CD4-positive, alpha-beta T cell (primary cell): ENCODE data around the gene MEST. TPM values are rescaled to one million over a fixed set of nuclear protein-coding genes. Genes with fewer than 3 reads are reported as not detected.
A peak's percentile ranks its signal among the peaks of the same experiment; 100 is the strongest.

Experiments
- ATAC-seq: fragments of 200-7000 bp; cut with Tn5 transposase; one replicate; pipeline ENCODE4 v1.10.0; 2022; ENCODE audit warnings: mild to moderate bottlenecking; ENCODE audit not compliant: poor library complexity
- CTCF ChIA-PET: fragments of 350-600 bp; sonication (Branson Sonifier 250); formaldehyde crosslinking; loops from one replicate; lab custom pipeline; 2021; ENCODE audit warnings: antibody characterized with exemption, inconsistent platforms; lab: Charles Lee
- POLR2A ChIA-PET: fragments of 350-600 bp; sonication (Branson Sonifier 250); formaldehyde crosslinking; loops from one replicate; lab custom pipeline; 2021; ENCODE audit warnings: antibody characterized with exemption, inconsistent platforms; lab: Charles Lee
- DNase-seq, 14 experiments: peaks; one replicate each; pipeline ENCODE4 v3.0.0-alpha.2; 2013 to 2020; ENCODE audit warnings: mixed read lengths in 2 of 14
- H3K27ac ChIP-seq, 2 donors: one replicate each; pipeline versions ENCODE4 v1.5.1 to v1.7.0; 2013; ENCODE audit warnings: low read length in 2 of 2, low read depth in 1 of 2, mild to moderate bottlenecking in 1 of 2
- H3K27me3 ChIP-seq, 2 experiments: 1 replicate in 1 of 2; 2 replicates in 1 of 2; pipeline versions ENCODE4 v1.6.1 to v1.7.0; 2013; ENCODE audit warnings: low read length in 2 of 2, control low read depth in 1 of 2, mild to moderate bottlenecking in 1 of 2, moderate library complexity in 1 of 2; ENCODE audit not compliant: insufficient read depth in 2 of 2, control insufficient read depth in 1 of 2
- H3K36me3 ChIP-seq: one replicate; pipeline ENCODE4 v1.6.1; 2013; ENCODE audit warnings: low read length, control low read depth; ENCODE audit not compliant: insufficient read depth
- H3K4me1 ChIP-seq: one replicate; pipeline ENCODE4 v1.6.1; 2013; ENCODE audit warnings: low read length, control low read depth; ENCODE audit not compliant: insufficient read depth
- H3K4me3 ChIP-seq: one replicate; pipeline ENCODE4 v1.5.1; 2013; ENCODE audit warnings: mild to moderate bottlenecking, low read length, moderate library complexity
- H3K9me3 ChIP-seq, 2 experiments: 1 replicate in 1 of 2; 2 replicates in 1 of 2; pipeline versions ENCODE4 v1.6.1 to v1.7.0; 2013; ENCODE audit warnings: low read length in 2 of 2, mild to moderate bottlenecking in 2 of 2, control low read depth in 1 of 2, moderate library complexity in 1 of 2; ENCODE audit not compliant: control insufficient read depth in 1 of 2, insufficient read depth in 1 of 2
- H3K27ac Mint-ChIP-seq: one replicate; pipeline ENCODE4 v1.8.0; 2020; ENCODE audit warnings: mixed read lengths
- H3K27me3 Mint-ChIP-seq: one replicate; pipeline ENCODE4 v1.8.0; 2021; ENCODE audit warnings: mixed read lengths
- H3K36me3 Mint-ChIP-seq: one replicate; pipeline ENCODE4 v1.8.0; 2021; ENCODE audit warnings: low read depth, mixed read lengths
- H3K4me1 Mint-ChIP-seq: one replicate; pipeline ENCODE4 v1.8.0; 2021; ENCODE audit warnings: low read depth, mixed read lengths
- H3K4me3 Mint-ChIP-seq: one replicate; pipeline ENCODE4 v1.8.0; 2020; ENCODE audit warnings: mild to moderate bottlenecking, mixed read lengths
- H3K9me3 Mint-ChIP-seq: one replicate; pipeline ENCODE4 v1.8.0; 2020; ENCODE audit warnings: mixed read lengths
- CTCF ChIP-seq: fragments of 200-600 bp; IDR thresholded peaks from one replicate; pipeline ENCODE4 v1.8.0; 2022; ENCODE audit warnings: antibody characterized with exemption, mild to moderate bottlenecking
- intact Hi-C, 2 experiments: fragments of 100-400 bp; cut with DNase I in 1 of 2; cut with micrococcal nuclease in 1 of 2; formaldehyde crosslinking; loops; one replicate each; pipeline versions ENCODE4 v1.15.1 to v1.9.0; 2023 to 2025; cut with DNase I, micrococcal nuclease
- total RNA-seq, 174 experiments: library from RNA in 2 of 174; stranded (reverse) in 2 of 174; gene quantifications; one replicate each; pipeline ENCODE4 v1.2.3 and lab custom pipeline; 2021 to 2026

The MEST gene
- total RNA-seq, 2 experiments from 2014 or later = 2.7 to 2.9 TPM

GRCh38 chr7:130452951-130453350 is 38.9 kb upstream of the MEST start:
- DNase-seq = no peak
- Histone ChIP-seq H3K27me3 (no peaks in the 10 kb centered on the region), H3K4me3 (no peak overlapping the region), H3K27ac (no peak overlapping the region), H3K4me1 (no peaks in the 10 kb centered on the region), H3K9me3 (no peaks in the 10 kb centered on the region), H3K36me3 (no peaks in the 10 kb centered on the region)
- peaks cover 6% of the 10 kb centered on the region for H3K9me3 Mint-ChIP-seq
- no peak overlapping the region for H3K4me3 Mint-ChIP-seq
- H3K36me3 Mint-ChIP-seq = no peaks in the 10 kb centered on the region
- intact Hi-C loops = loop anchor here in 1 of 2 experiments (5.0 kb wide), 1 partner anchor 381 kb away; the partner anchor contains the start of gene KLHDC10
- H3K27ac Mint-ChIP-seq = no peak overlapping the region
- H3K4me1 Mint-ChIP-seq = peaks cover under 1% of the 10 kb centered on the region
- ChIA-PET POLR2A (no interaction called here), CTCF (no interaction called here)
- no peak for ATAC-seq
- TF ChIP-seq CTCF = no peak
- no peaks in the 10 kb centered on the region for H3K27me3 Mint-ChIP-seq

GRCh38 chr7:130454959-130455358 is 36.9 kb upstream of the MEST start:
- no peaks in the 10 kb centered on the region for H3K4me1 ChIP-seq
- Mint-ChIP-seq H3K4me3 (no peak overlapping the region), H3K9me3 (peaks cover 5% of the 10 kb centered on the region), H3K36me3 (peaks cover 6% of the 10 kb centered on the region), H3K4me1 (peaks cover 10% of the 10 kb centered on the region), H3K27me3 (no peaks in the 10 kb centered on the region), H3K27ac (no peak overlapping the region)
- no peak for DNase-seq
- H3K36me3 ChIP-seq = no peaks in the 10 kb centered on the region
- H3K9me3 ChIP-seq = peaks cover 6 to 7% of the 10 kb centered on the region in 2 experiments
- CTCF ChIA-PET = no interaction called here
- ATAC-seq = no peak
- H3K27ac ChIP-seq = no peak overlapping the region
- POLR2A ChIA-PET = interaction anchor here (1.0 kb wide), 1 partner anchor 250 kb away, joined by 3 read pairs; the partner anchor contains the start of gene TMEM209
- intact Hi-C loops = loop anchor here in 1 of 2 experiments (5.0 kb wide), 1 partner anchor 383 kb away; the partner anchor contains the start of gene KLHDC10
- H3K27me3 ChIP-seq = no peaks in the 10 kb centered on the region
- no peak for TF ChIP-seq CTCF
- no peak overlapping the region for H3K4me3 ChIP-seq

- Mint-ChIP-seq H3K36me3 (peaks cover 6% of the 10 kb centered on the region), H3K27ac (no peak overlapping the region), H3K27me3 (no peaks in the 10 kb centered on the region), H3K4me1 (peaks cover 10% of the 10 kb centered on the region), H3K9me3 (peaks cover 5% of the 10 kb centered on the region), H3K4me3 (no peak overlapping the region)
- peaks cover 6 to 7% of the 10 kb centered on the region in 2 experiments for H3K9me3 ChIP-seq
- TF ChIP-seq CTCF = no peak
- peak overlapping the region; percentile 1 for H3K4me3 ChIP-seq
- ATAC-seq = peak; percentile 39
- no peaks in the 10 kb centered on the region for H3K27me3 ChIP-seq
- CTCF ChIA-PET = no interaction called here
- H3K4me1 ChIP-seq = no peaks in the 10 kb centered on the region
- H3K36me3 ChIP-seq = no peaks in the 10 kb centered on the region
- H3K27ac ChIP-seq = no peak overlapping the region
- POLR2A ChIA-PET = interaction anchor here (0.8 kb wide), 1 partner anchor 41 kb away, joined by 3 read pairs; no protein-coding TSS in a partner anchor
- intact Hi-C loops = no loop called here
- peak in 3 of 14 experiments; percentile 13 to 37 (median 26) for DNase-seq
These were observed 33.6 kb upstream of the MEST start for GRCh38 chr7:130458257-130458656.
